ENCODE data around the gene ELAVL2. TPM values are rescaled to one million over a fixed set of nuclear protein-coding genes. Genes with fewer than 3 reads are reported as not detected.

Gene ELAVL2
- total RNA-seq, 4 donors from 2014 or later, result 0.13 to 0.62 (median 0.25) TPM; not detected in 1

- H3K4me1 ChIP-seq, result peaks cover 0 to 24% (median 6%) of the 10 kb centered on the region in 3 donors
- H3K27ac ChIP-seq, result no peak overlapping the region
- peaks cover 44% of the 10 kb centered on the region for H3K27me3 ChIP-seq
- H3K9me3 ChIP-seq, result no peaks in the 10 kb centered on the region
- peak overlapping the region; percentile 44 to 53 for H3K4me3 ChIP-seq
- peak; percentile 50 for ATAC-seq
- 0% methylated on average over 1 to 5 of the region's 17 CpGs for WGBS, 2 donors (ENCODE audit: low coverage in 1 of 2)
- no peak for TF ChIP-seq POLR2A (IDR thresholded peaks at IDR 0.05)
- TF ChIP-seq EP300 (IDR thresholded peaks at IDR 0.05), result no peak
- TF ChIP-seq POLR2AphosphoS5 (IDR thresholded peaks at IDR 0.05), result no peak
- no peak for TF ChIP-seq CTCF (IDR thresholded peaks at IDR 0.05)
- no peaks in the 10 kb centered on the region for H3K36me3 ChIP-seq
These were observed 24.2 kb upstream of the ELAVL2 start for GRCh38 chr9:23850242-23850689.

- peaks cover 0 to 24% (median 6%) of the 10 kb centered on the region in 3 donors for H3K4me1 ChIP-seq
- no peaks in the 10 kb centered on the region for H3K36me3 ChIP-seq
- peak overlapping the region; percentile 44 to 53 for H3K4me3 ChIP-seq
- H3K27me3 ChIP-seq, result peaks cover 44% of the 10 kb centered on the region
- H3K27ac ChIP-seq, result no peak overlapping the region
- ATAC-seq, result no peak
- TF ChIP-seq CTCF (IDR thresholded peaks at IDR 0.05) (no peak), POLR2AphosphoS5 (IDR thresholded peaks at IDR 0.05) (no peak), EP300 (IDR thresholded peaks at IDR 0.05) (no peak), POLR2A (IDR thresholded peaks at IDR 0.05) (no peak)
- WGBS, 2 donors (ENCODE audit: low coverage in 1 of 2), result 15 to 17% methylated on average over 9 to 11 of the region's 11 CpGs
- no peaks in the 10 kb centered on the region for H3K9me3 ChIP-seq
These were observed 23.5 kb upstream of the ELAVL2 start for GRCh38 chr9:23849379-23850035.

GRCh38 chr9:23842565-23843129 is 16.6 kb upstream of the ELAVL2 start:
- Histone ChIP-seq H3K4me1 (no peaks in the 10 kb centered on the region), H3K9me3 (no peaks in the 10 kb centered on the region), H3K36me3 (no peaks in the 10 kb centered on the region), H3K4me3 (no peak overlapping the region), H3K27me3 (peaks cover 9% of the 10 kb centered on the region), H3K27ac (no peak overlapping the region)
- ATAC-seq, result no peak
- 100% methylated on average over 1 of the region's 1 CpG for WGBS, 2 donors (ENCODE audit: low coverage in 1 of 2)
- TF ChIP-seq EP300 (IDR thresholded peaks at IDR 0.05) (no peak), POLR2AphosphoS5 (IDR thresholded peaks at IDR 0.05) (no peak), CTCF (IDR thresholded peaks at IDR 0.05) (no peak), POLR2A (IDR thresholded peaks at IDR 0.05) (no peak)

- no peaks in the 10 kb centered on the region for H3K36me3 ChIP-seq
- no peak for ATAC-seq
- no peaks in the 10 kb centered on the region for H3K27me3 ChIP-seq
- no peak overlapping the region for H3K4me3 ChIP-seq
- H3K4me1 ChIP-seq, result no peaks in the 10 kb centered on the region
- 55 to 82% methylated on average over 2 of the region's 2 CpGs for WGBS, 2 donors (ENCODE audit: low coverage in 1 of 2)
- no peak overlapping the region for H3K27ac ChIP-seq
- no peak for TF ChIP-seq CTCF (IDR thresholded peaks at IDR 0.05)
- no peak for TF ChIP-seq POLR2AphosphoS5 (IDR thresholded peaks at IDR 0.05)
- no peak for TF ChIP-seq EP300 (IDR thresholded peaks at IDR 0.05)
- H3K9me3 ChIP-seq, result no peaks in the 10 kb centered on the region
These were observed 15.3 kb upstream of the ELAVL2 start for GRCh38 chr9:23841304-23841703.

GRCh38 chr9:23837038-23837437 is 11.0 kb upstream of the ELAVL2 start:
- H3K4me3 ChIP-seq, result no peak overlapping the region
- peaks cover 12% of the 10 kb centered on the region for H3K27me3 ChIP-seq
- H3K36me3 ChIP-seq, result no peaks in the 10 kb centered on the region
- no peaks in the 10 kb centered on the region for H3K9me3 ChIP-seq
- 65 to 74% methylated on average over 5 of the region's 5 CpGs for WGBS, 2 donors (ENCODE audit: low coverage in 1 of 2)
- no peak for ATAC-seq
- TF ChIP-seq POLR2A (IDR thresholded peaks at IDR 0.05), result no peak
- no peak for TF ChIP-seq CTCF (IDR thresholded peaks at IDR 0.05)
- TF ChIP-seq EP300 (IDR thresholded peaks at IDR 0.05), result no peak
- TF ChIP-seq POLR2AphosphoS5 (IDR thresholded peaks at IDR 0.05), result no peak
- no peaks in the 10 kb centered on the region for H3K4me1 ChIP-seq
- no peak overlapping the region for H3K27ac ChIP-seq
